Stimulated activated CD8-positive, alpha-beta memory T cell treated with anti-CD3 and anti-CD28 coated beads, Interleukin-12 subunit alpha, Interleukin-12 subunit beta, amount 100 ng/mL, for 4 hours (primary cell): ENCODE data around the gene KIF23.

Source experiments
- DNase-seq: peaks from one replicate; pipeline ENCODE4 v3.0.0-alpha.2; 2020; ENCODE audit warnings: low read depth

KIF23 gene

GRCh38 chr15:69394556-69395282 lies 19.4 kb upstream of the KIF23 start:
- peak; percentile 68 for DNase-seq

- no peak for DNase-seq
These were observed 18.7 kb upstream of the KIF23 start for GRCh38 chr15:69395460-69395859.

- DNase-seq, result no peak
These were observed 18.2 kb upstream of the KIF23 start for GRCh38 chr15:69395991-69396390.

GRCh38 chr15:69398491-69398891 lies 15.7 kb upstream of the KIF23 start:
- no peak for DNase-seq

GRCh38 chr15:69400850-69401249 lies 13.3 kb upstream of the KIF23 start:
- DNase-seq, result no peak

- no peak for DNase-seq
These were observed 11.3 kb upstream of the KIF23 start for GRCh38 chr15:69402816-69403215.

- no peak for DNase-seq
These were observed 10.6 kb upstream of the KIF23 start for GRCh38 chr15:69403594-69403993.

GRCh38 chr15:69405110-69405509 lies 9.0 kb upstream of the KIF23 start:
- DNase-seq, result no peak

- no peak for DNase-seq
These were observed 6.3 kb upstream of the KIF23 start for GRCh38 chr15:69407719-69408400.

- no peak for DNase-seq
These were observed 5.3 kb upstream of the KIF23 start for GRCh38 chr15:69408841-69409240.

- no peak for DNase-seq
These were observed 3.8 kb upstream of the KIF23 start for GRCh38 chr15:69410248-69410874.

GRCh38 chr15:69412274-69412673 lies 1.9 kb upstream of the KIF23 start:
- DNase-seq, result no peak

- no peak for DNase-seq
These were observed 1.4 kb upstream of the KIF23 start for GRCh38 chr15:69412701-69413100.

GRCh38 chr15:69414701-69415167 lies 585 bp downstream of the KIF23 start:
- no peak for DNase-seq

GRCh38 chr15:69415381-69415780 lies 1.2 kb downstream of the KIF23 start:
- no peak for DNase-seq

GRCh38 chr15:69417581-69417980 lies 3.4 kb downstream of the KIF23 start:
- no peak for DNase-seq

GRCh38 chr15:69421498-69421897 lies 7.3 kb downstream of the KIF23 start:
- DNase-seq, result no peak

GRCh38 chr15:69422336-69422895 lies 8.3 kb downstream of the KIF23 start:
- no peak for DNase-seq

- DNase-seq, result no peak
These were observed 9.9 kb downstream of the KIF23 start for GRCh38 chr15:69424001-69424400.

- no peak for DNase-seq
These were observed 10.7 kb downstream of the KIF23 start for GRCh38 chr15:69424748-69425413.

GRCh38 chr15:69433831-69434230 lies 19.7 kb downstream of the KIF23 start:
- DNase-seq, result no peak

GRCh38 chr15:69434238-69434637 lies 20.1 kb downstream of the KIF23 start:
- no peak for DNase-seq
